ENCODE results near the gene ARRB1.

DNA sequence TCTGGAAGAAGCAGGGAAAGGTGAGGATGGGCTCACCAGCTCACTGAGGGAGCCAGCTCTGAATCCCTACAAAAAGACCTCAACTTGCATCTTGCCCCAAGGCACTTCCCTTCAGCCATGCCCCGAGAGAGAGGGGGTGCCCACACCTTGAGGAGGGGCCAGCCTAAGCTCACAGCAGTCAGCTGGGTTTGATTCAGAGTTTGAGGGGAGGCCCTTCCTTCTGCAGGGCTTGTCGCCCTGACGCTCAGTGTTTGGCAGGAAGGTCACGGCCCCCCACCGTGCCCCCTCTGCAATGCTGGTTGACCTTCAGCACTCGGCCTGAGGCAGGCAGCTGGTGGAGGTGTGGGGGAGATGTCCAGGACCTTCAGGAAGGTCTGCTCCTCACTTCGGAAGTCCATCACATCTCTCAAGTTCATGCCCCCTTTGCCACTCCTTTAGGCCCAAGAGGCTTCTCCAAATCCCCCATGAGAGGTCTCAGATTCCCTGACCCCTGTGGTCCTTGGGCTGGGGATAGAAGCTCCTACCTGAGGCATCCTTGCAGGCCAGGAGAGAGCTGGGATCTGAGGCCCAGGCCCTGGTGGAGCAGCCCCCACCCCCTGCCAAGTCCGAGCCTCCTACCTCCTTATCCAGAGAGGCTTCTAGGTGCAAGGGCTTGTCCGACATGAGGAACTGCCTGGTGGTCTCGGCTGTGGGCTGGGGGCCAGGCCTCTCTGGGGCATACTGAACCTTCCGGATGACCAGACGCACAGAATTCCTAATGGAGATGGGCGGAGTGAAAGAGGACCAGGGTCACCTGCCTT is 73.3 kb downstream of the ARRB1 start:
- TF ChIP-seq ATF3 (IDR thresholded peaks at IDR 0.05) (no peak), CTCF (IDR thresholded peaks at IDR 0.05; ENCODE audit: low read depth, low read length, missing input control) (no peak), RAD21 (IDR thresholded peaks at IDR 0.05) (no peak)
- TF ChIP-seq, protein P1, sequence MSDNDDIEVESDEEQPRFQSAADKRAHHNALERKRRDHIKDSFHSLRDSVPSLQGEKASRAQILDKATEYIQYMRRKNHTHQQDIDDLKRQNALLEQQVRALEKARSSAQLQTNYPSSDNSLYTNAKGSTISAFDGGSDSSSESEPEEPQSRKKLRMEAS (IDR thresholded peaks at IDR 0.05) = no peak
- TF ChIP-seq, protein P2, sequence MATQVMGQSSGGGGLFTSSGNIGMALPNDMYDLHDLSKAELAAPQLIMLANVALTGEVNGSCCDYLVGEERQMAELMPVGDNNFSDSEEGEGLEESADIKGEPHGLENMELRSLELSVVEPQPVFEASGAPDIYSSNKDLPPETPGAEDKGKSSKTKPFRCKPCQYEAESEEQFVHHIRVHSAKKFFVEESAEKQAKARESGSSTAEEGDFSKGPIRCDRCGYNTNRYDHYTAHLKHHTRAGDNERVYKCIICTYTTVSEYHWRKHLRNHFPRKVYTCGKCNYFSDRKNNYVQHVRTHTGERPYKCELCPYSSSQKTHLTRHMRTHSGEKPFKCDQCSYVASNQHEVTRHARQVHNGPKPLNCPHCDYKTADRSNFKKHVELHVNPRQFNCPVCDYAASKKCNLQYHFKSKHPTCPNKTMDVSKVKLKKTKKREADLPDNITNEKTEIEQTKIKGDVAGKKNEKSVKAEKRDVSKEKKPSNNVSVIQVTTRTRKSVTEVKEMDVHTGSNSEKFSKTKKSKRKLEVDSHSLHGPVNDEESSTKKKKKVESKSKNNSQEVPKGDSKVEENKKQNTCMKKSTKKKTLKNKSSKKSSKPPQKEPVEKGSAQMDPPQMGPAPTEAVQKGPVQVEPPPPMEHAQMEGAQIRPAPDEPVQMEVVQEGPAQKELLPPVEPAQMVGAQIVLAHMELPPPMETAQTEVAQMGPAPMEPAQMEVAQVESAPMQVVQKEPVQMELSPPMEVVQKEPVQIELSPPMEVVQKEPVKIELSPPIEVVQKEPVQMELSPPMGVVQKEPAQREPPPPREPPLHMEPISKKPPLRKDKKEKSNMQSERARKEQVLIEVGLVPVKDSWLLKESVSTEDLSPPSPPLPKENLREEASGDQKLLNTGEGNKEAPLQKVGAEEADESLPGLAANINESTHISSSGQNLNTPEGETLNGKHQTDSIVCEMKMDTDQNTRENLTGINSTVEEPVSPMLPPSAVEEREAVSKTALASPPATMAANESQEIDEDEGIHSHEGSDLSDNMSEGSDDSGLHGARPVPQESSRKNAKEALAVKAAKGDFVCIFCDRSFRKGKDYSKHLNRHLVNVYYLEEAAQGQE (IDR thresholded peaks at IDR 0.05) = no peak
